NT2/D1 (cell line): ENCODE measurements around the gene NDST1.

ENCODE experiments used
- DNase-seq: peaks from one replicate; pipeline ENCODE4 v3.0.0-alpha.2; 2011; ENCODE audit warnings: low read depth, low spot score
- H3K27me3 ChIP-seq: 2 replicates; pipeline ENCODE4 v1.6.0; 2011; ENCODE audit warnings: mild to moderate bottlenecking; ENCODE audit not compliant: insufficient read length, insufficient read depth
- H3K36me3 ChIP-seq: 2 replicates; pipeline ENCODE4 v1.6.1; 2011; ENCODE audit warnings: mild to moderate bottlenecking, low read length, mixed read lengths; ENCODE audit not compliant: insufficient read depth, insufficient read length
- H3K4me1 ChIP-seq: 2 replicates; pipeline ENCODE4 v1.5.1; 2011; ENCODE audit not compliant: insufficient read depth, insufficient read length
- H3K4me3 ChIP-seq: 2 replicates; pipeline ENCODE4 v1.5.1; 2011; ENCODE audit warnings: low read depth; ENCODE audit not compliant: insufficient read length
- H3K9ac ChIP-seq: 2 replicates; pipeline ENCODE4 v1.6.0; 2011; ENCODE audit warnings: low read depth; ENCODE audit not compliant: insufficient read length
- H3K9me3 ChIP-seq: 2 replicates; pipeline ENCODE4 v1.5.1; 2011; ENCODE audit warnings: mild to moderate bottlenecking, low read length; ENCODE audit not compliant: insufficient read depth
- SUZ12 ChIP-seq: IDR thresholded peaks from 2 replicates; pipeline ENCODE4 v1.6.1; 2011; ENCODE audit not compliant: insufficient read length, insufficient read depth; ENCODE audit errors: extremely low read depth
- YY1 ChIP-seq: IDR thresholded peaks from 2 replicates; pipeline ENCODE4 v1.6.1; 2011; ENCODE audit not compliant: insufficient read length, insufficient read depth
- ZNF274 ChIP-seq: IDR thresholded peaks from 2 replicates; pipeline ENCODE4 v1.6.1; 2011; ENCODE audit warnings: mild to moderate bottlenecking, low read depth, low read length

Gene NDST1

GRCh38 chr5:150521939-150522503, 14.1 kb downstream of the NDST1 start:
- no peak for DNase-seq
- no peak overlapping the region for H3K9ac ChIP-seq
- peaks cover 30% of the 10 kb centered on the region for H3K4me1 ChIP-seq
- no peaks in the 10 kb centered on the region for H3K9me3 ChIP-seq
- no peak overlapping the region for H3K4me3 ChIP-seq
- peaks cover 69% of the 10 kb centered on the region for H3K36me3 ChIP-seq
- H3K27me3 ChIP-seq, result no peaks in the 10 kb centered on the region
- TF ChIP-seq SUZ12 (no peak), YY1 (no peak), ZNF274 (no peak)

DNA sequence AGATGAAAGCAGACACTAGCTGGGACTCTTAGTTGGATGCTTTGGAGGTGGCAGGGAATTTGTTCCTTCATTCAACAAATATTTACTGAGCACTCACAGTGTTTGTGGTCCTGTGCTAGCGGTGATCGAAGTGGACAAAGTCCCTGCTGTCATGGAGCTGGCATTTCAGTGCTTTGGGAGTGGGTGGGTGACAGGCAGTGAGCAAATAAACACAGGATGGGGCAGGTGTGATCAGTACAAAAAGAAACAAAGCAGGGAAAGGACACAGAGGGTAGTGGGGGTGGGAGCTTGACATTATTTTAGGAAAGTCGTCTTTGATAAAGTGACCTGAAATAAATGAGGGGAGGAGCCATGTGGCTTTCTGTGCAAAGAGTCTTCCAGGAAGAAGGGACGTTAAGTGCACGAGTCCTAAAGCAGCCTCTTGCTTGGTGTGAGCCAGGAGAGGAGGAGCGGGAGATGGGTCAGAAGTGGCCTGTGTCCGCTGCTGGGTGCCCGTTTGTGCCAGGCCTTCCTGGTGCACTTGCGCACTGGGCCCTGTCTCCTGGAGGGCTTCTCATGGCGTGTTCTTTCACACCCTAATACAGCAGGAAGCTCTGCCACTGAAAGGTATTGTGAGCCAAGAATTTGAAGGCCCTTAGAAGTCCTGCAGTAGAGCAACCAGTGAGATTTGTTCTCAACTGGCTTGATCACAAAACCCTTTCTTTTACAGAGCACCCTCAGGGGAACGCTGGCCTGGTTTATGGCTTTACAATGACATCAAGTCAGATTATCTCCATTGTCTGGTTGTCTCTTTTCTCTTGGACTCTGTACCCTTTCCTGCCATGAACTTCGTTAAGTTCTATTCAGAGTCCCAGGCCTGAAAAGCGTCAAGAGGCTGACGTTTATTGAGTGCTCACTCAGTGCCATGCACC, 14.8 kb downstream of the NDST1 start:
- Histone ChIP-seq H3K9ac (no peak overlapping the region), H3K4me1 (peaks cover 31% of the 10 kb centered on the region), H3K4me3 (no peak overlapping the region), H3K27me3 (no peaks in the 10 kb centered on the region), H3K36me3 (peaks cover 76% of the 10 kb centered on the region), H3K9me3 (no peaks in the 10 kb centered on the region)
- DNase-seq, result no peak
- no peak for TF ChIP-seq SUZ12
- no peak for TF ChIP-seq YY1
- TF ChIP-seq ZNF274, result no peak

DNA sequence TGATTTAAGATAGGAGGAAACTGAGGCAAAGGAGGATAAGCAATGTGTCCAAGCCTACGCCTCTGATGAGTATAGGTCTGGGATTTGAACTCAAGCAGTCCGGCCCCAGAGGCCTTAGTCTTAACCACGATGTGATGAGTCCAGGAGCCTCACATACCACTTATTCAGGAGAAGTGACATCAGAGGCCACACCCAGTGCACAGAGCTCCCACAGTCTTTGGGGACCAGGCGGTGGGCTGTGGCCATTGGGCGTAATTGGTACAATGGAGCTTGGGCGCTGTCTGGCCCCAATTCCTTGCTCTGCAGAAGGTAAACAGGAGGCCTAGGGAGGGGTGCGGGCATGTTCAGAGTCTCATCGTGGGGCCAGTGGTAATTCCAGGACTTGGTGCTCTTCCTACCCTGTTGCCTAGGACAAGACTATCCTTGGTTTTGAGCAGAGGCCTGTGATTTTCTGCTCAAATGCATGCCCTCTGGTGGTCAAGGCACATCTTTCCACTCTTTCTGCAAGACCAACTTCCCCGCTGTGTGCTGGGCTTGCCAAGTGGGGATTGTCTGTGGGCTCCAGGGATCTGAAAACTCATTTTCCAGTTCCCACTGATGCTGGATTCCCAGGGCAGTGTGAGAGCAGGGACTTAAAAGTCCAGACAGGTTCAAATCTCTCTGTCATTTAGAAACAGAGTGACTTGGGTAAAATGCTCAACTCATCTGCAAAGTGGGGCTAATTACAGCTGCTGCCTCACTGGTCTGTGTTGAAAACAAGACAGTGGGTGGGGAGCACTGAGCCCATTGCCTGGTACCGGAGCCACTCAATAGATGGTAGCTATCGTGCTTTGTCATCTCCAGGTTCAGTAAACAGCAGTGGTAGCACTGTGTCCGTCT, 15.8 kb downstream of the NDST1 start:
- Histone ChIP-seq H3K27me3 (no peaks in the 10 kb centered on the region), H3K9ac (no peak overlapping the region), H3K4me1 (peaks cover 31% of the 10 kb centered on the region), H3K36me3 (peaks cover 83% of the 10 kb centered on the region), H3K4me3 (no peak overlapping the region), H3K9me3 (no peaks in the 10 kb centered on the region)
- DNase-seq, result peak; percentile 36
- no peak for TF ChIP-seq YY1
- TF ChIP-seq ZNF274, result no peak
- TF ChIP-seq SUZ12, result no peak

GRCh38 chr5:150525163-150525562, 17.2 kb downstream of the NDST1 start:
- no peaks in the 10 kb centered on the region for H3K27me3 ChIP-seq
- peaks cover 69% of the 10 kb centered on the region for H3K36me3 ChIP-seq
- TF ChIP-seq YY1, result no peak
- TF ChIP-seq ZNF274, result no peak
- no peaks in the 10 kb centered on the region for H3K9me3 ChIP-seq
- H3K4me1 ChIP-seq, result peaks cover 33% of the 10 kb centered on the region
- H3K9ac ChIP-seq, result peak overlapping the region; percentile 61
- no peak for DNase-seq
- no peak overlapping the region for H3K4me3 ChIP-seq

- Histone ChIP-seq H3K4me1 (peaks cover 31% of the 10 kb centered on the region), H3K9me3 (no peaks in the 10 kb centered on the region), H3K4me3 (no peak overlapping the region), H3K36me3 (peaks cover 65% of the 10 kb centered on the region), H3K9ac (no peak overlapping the region), H3K27me3 (no peaks in the 10 kb centered on the region)
- no peak for TF ChIP-seq SUZ12
- TF ChIP-seq ZNF274, result no peak
- TF ChIP-seq YY1, result no peak
- DNase-seq, result no peak
Measured at GRCh38 chr5:150525781-150526180, 17.9 kb downstream of the NDST1 start.

GRCh38 chr5:150527038-150527437, 19.1 kb downstream of the NDST1 start:
- no peaks in the 10 kb centered on the region for H3K27me3 ChIP-seq
- H3K4me1 ChIP-seq, result peaks cover 31% of the 10 kb centered on the region
- no peak overlapping the region for H3K9ac ChIP-seq
- no peak for TF ChIP-seq ZNF274
- no peak for TF ChIP-seq SUZ12
- TF ChIP-seq YY1, result no peak
- no peak overlapping the region for H3K4me3 ChIP-seq
- H3K9me3 ChIP-seq, result no peaks in the 10 kb centered on the region
- peaks cover 62% of the 10 kb centered on the region for H3K36me3 ChIP-seq
- DNase-seq, result no peak

- Histone ChIP-seq H3K27me3 (no peaks in the 10 kb centered on the region), H3K4me3 (no peak overlapping the region), H3K9ac (no peak overlapping the region), H3K4me1 (peaks cover 31% of the 10 kb centered on the region), H3K36me3 (peaks cover 62% of the 10 kb centered on the region), H3K9me3 (no peaks in the 10 kb centered on the region)
- no peak for TF ChIP-seq YY1
- no peak for TF ChIP-seq SUZ12
- TF ChIP-seq ZNF274, result no peak
- DNase-seq, result no peak
Measured at GRCh38 chr5:150527808-150528207, 19.9 kb downstream of the NDST1 start.
